ENCODE results near the gene RNF19B.

GRCh38 chr1:32896451-32896850 lies 68.2 kb downstream of the RNF19B start:
- TF ChIP-seq EGR1 (IDR thresholded peaks at IDR 0.05): no peak
- TF ChIP-seq YY1 (IDR thresholded peaks at IDR 0.05; ENCODE audit: low read depth): no peak
- TF ChIP-seq CEBPB (IDR thresholded peaks at IDR 0.05): no peak
- TF ChIP-seq TAF1 (IDR thresholded peaks at IDR 0.05; ENCODE audit: low read depth): no peak
- no peak for TF ChIP-seq RAD21 (IDR thresholded peaks at IDR 0.05; ENCODE audit: low read depth)
- no peak for TF ChIP-seq TCF12 (IDR thresholded peaks at IDR 0.05; ENCODE audit: low read depth)
- TF ChIP-seq NFIC (IDR thresholded peaks at IDR 0.05): no peak
- no peak for TF ChIP-seq FOXM1 (IDR thresholded peaks at IDR 0.05; ENCODE audit: borderline replicate concordance, low read depth)
- no peak for TF ChIP-seq CREB1 (IDR thresholded peaks at IDR 0.05; ENCODE audit: low read depth)
